Lower leg skin (tissue), 4 donors: ENCODE data around the gene SIAH2. TPM values are rescaled to one million over a fixed set of nuclear protein-coding genes. Genes with fewer than 3 reads are reported as not detected.
A peak's percentile ranks its signal among the peaks of the same experiment; 100 is the strongest.

Experiments
- DNase-seq, 2 donors: peaks; one replicate each; pipeline ENCODE4 v3.0.0-alpha.2; 2019; ENCODE audit warnings: low spot score in 2 of 2
- H3K4me3 ChIP-seq: fragments of 200-600 bp; sonication (generic); 2 replicates; pipeline ENCODE4 v1.5.1; 2017; ENCODE audit warnings: mild to moderate bottlenecking, low read depth; ENCODE audit not compliant: poor library complexity, severe bottlenecking
- POLR2A ChIP-seq, 2 donors: fragments of 450-650 bp; IDR thresholded peaks; one replicate each; pipeline ENCODE4 v1.6.1; 2016 to 2017; ENCODE audit warnings: antibody characterized with exemption in 2 of 2, mild to moderate bottlenecking in 1 of 2, moderate library complexity in 1 of 2
- WGBS, 2 donors: methylation state at CpG; one replicate each; pipeline ENCODE4 v1.1.5; 2018; 5-methylcytosine and 5-hydroxymethylcytosine counted together
- intact Hi-C: fragments of 100-400 bp; cut with DNase I; formaldehyde crosslinking; loops from one replicate; pipeline ENCODE4 v1.15.0; 2023; ENCODE audit warnings: low total_unique reads
- total RNA-seq, 4 donors: library from RNA; depleted of rRNA; stranded (reverse); fragments of >200 nt; gene quantifications; one replicate each; pipeline ENCODE4 v1.1.0, GENCODE V29; 2016
- TF ChIP-seq, protein P1 (sequence below), 3 donors: fragments of 450-650 bp; IDR thresholded peaks; one replicate each; pipeline ENCODE4 v1.5.1; 2016; ENCODE audit warnings: antibody characterized with exemption in 3 of 3, mild to moderate bottlenecking in 3 of 3, moderate library complexity in 2 of 3

The SIAH2 gene
- total RNA-seq, 4 donors from 2014 or later: 78.5 to 117 (median 94.6) TPM

DNA sequence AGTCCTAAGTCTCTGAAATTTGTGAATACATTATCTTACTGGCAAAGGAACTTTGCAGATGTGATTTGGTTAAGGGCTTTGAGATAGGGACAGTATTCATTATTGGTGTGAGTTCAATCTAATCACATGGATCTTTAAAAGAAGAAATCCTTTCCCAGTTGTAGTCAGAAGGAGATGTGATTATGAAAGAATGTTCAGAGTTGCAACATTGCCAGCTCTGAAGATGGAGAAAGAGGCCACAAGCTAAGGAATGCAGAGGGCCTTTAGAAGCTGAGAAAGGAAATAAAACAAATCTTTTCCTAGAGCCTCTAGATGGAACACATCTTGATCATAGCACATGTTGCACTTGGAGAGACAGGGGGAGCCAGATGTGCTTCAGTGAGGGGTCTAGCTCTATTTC, 27.7 kb upstream of the SIAH2 start:
- no peak overlapping the region for H3K4me3 ChIP-seq
- no peak for TF ChIP-seq POLR2A (IDR thresholded peaks at IDR 0.05)
- TF ChIP-seq, protein P1, sequence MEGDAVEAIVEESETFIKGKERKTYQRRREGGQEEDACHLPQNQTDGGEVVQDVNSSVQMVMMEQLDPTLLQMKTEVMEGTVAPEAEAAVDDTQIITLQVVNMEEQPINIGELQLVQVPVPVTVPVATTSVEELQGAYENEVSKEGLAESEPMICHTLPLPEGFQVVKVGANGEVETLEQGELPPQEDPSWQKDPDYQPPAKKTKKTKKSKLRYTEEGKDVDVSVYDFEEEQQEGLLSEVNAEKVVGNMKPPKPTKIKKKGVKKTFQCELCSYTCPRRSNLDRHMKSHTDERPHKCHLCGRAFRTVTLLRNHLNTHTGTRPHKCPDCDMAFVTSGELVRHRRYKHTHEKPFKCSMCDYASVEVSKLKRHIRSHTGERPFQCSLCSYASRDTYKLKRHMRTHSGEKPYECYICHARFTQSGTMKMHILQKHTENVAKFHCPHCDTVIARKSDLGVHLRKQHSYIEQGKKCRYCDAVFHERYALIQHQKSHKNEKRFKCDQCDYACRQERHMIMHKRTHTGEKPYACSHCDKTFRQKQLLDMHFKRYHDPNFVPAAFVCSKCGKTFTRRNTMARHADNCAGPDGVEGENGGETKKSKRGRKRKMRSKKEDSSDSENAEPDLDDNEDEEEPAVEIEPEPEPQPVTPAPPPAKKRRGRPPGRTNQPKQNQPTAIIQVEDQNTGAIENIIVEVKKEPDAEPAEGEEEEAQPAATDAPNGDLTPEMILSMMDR (IDR thresholded peaks at IDR 0.05): no peak
- intact Hi-C loops: loop anchor here (5.0 kb wide), 1 partner anchor 357 kb away; no protein-coding TSS in a partner anchor
- DNase-seq: no peak

DNA sequence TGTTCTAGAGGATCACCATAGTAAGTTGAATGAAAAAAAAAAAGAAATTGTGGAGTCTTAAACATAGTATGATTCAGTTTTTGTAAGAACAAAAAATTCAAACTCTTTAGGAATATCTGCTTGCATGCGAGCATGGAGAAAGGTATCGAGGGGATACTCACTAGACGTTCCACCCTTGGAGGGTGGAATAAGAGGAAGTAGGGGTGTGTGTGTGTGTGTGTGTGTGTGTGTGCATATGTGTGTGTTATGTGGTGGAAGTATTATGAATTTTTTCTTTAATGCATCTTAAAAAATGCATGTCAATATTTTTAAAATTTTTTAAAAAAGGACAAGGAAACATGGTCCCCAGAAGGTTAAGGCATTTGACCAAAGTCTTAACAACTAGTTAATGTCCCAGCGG, 26.5 kb upstream of the SIAH2 start:
- intact Hi-C loops: loop anchor here (10.0 kb wide), 1 partner anchor 75 kb away; no protein-coding TSS in a partner anchor

DNA sequence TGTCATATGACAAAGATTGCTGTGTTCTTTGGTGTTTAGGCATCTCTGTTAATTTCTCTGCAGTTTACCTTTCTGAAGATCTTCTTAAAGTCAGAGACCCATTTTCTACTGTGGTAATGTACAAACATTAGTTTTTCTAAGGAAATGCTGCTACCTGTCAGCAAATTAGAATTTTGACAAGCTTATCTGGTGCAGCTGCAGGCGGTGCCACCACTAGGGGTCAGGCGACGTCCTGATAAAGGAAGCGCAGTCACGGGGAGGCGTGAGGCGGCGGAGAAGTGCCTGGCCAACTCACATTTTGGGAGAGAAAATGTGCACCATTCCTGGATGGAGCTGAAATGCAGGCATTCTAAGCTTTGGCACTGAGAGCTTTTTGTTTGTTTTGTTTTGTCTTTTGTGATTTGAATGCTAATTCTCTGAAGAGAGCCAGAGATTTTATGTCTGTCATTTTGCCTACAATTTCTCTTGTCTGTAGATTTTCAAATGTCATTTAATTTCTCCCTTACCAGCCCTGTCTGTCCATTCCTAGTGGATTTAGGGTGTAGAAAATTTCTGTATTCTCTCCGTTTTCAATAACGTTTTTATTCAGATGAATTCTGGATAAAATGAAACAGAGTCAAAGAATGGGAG, 24.9 kb upstream of the SIAH2 start:
- H3K4me3 ChIP-seq: no peak overlapping the region
- intact Hi-C loops: loop anchor here (10.0 kb wide), 1 partner anchor 77 kb away; no protein-coding TSS in a partner anchor
- TF ChIP-seq POLR2A (IDR thresholded peaks at IDR 0.05): no peak
- TF ChIP-seq, protein P1 (IDR thresholded peaks at IDR 0.05): peak in 1 of 3 donors; percentile 71
- 8% methylated on average over 10 of the region's 10 CpGs for WGBS, 2 donors
- DNase-seq: peak; percentile 65 to 95

More for the DNA sequence above, 26.5 kb upstream of the SIAH2 start:
- 80 to 82% methylated on average over 4 of the region's 4 CpGs for WGBS, 2 donors
- TF ChIP-seq, protein P1 (IDR thresholded peaks at IDR 0.05): no peak
- TF ChIP-seq POLR2A (IDR thresholded peaks at IDR 0.05): no peak
- no peak overlapping the region for H3K4me3 ChIP-seq
- DNase-seq: no peak

DNA sequence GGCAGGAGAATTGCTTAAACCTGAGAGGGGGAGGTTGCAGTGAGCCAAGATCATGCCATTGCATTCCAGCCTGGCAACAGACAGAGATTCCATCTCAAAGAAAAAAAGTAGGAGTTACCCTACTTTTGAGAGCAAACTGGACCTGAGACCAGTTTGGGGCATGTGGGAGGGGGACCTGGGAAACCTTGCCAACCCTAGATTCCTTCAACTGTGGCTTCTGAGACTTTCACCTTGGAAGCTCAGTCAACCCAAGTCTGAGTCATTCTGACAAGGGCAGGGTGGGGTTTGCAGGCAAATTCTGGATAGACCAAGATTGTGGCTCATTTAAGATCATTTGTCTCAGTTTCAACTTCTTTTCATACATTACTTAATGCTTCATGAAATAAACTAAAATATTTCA, 23.8 kb upstream of the SIAH2 start:
- TF ChIP-seq POLR2A (IDR thresholded peaks at IDR 0.05): no peak
- TF ChIP-seq, protein P1 (IDR thresholded peaks at IDR 0.05): no peak
- intact Hi-C loops: loop anchor here (10.0 kb wide), 1 partner anchor 78 kb away; no protein-coding TSS in a partner anchor

DNA sequence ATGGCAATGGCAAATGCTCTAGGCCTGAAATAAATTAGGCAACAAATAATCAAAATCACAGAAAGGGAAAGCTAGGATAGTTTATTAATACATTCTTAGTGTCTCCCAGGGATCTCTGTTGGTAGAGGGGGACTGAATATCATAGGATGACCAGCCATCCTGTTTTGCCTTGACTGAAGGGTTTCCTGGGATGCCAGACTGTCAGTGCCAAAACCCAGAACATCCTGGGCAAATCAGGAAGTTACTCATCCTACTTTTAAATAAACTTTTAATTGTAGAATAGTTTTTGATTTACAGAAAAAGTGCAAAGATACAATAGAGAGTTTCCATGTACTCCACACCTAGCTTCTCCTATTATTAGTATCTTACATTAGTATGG, 21.8 kb upstream of the SIAH2 start:
- no peak overlapping the region for H3K4me3 ChIP-seq
- no peak for DNase-seq
- intact Hi-C loops: loop anchor here (10.0 kb wide), 1 partner anchor 80 kb away; no protein-coding TSS in a partner anchor
- TF ChIP-seq, protein P1 (IDR thresholded peaks at IDR 0.05): no peak
- TF ChIP-seq POLR2A (IDR thresholded peaks at IDR 0.05): no peak

More for the DNA sequence above, 23.8 kb upstream of the SIAH2 start:
- no peak overlapping the region for H3K4me3 ChIP-seq
- no peak for DNase-seq
